HL-60 (cell line): ENCODE measurements around the gene IL17RB.
A peak's percentile ranks its signal among the peaks of the same experiment; 100 is the strongest.

Experiments
- DNase-seq, 2 experiments: peaks; one replicate each; pipeline ENCODE4 v3.0.0-alpha.2; 2010 to 2020; ENCODE audit warnings: low read depth in 1 of 2, low spot score in 1 of 2
- H3K27ac ChIP-seq: fragments of 250-450 bp; sonication (Bioruptor Pico); replicated peaks from 2 replicates; pipeline ENCODE4 v1.5.1; 2020; ENCODE audit warnings: mild to moderate bottlenecking, moderate library complexity
- H3K27me3 ChIP-seq: fragments of 250-450 bp; sonication (Bioruptor Pico); 2 replicates; pipeline ENCODE4 v1.5.1; 2021; ENCODE audit warnings: mild to moderate bottlenecking, moderate library complexity; ENCODE audit not compliant: insufficient read depth, poor library complexity, severe bottlenecking
- H3K4me3 ChIP-seq: replicated peaks from 2 replicates; pipeline ENCODE4 v1.5.1; 2011; ENCODE audit warnings: mild to moderate bottlenecking, control low read depth, low read length; ENCODE audit not compliant: insufficient read depth
- GABPA ChIP-seq: IDR thresholded peaks from 2 replicates; pipeline ENCODE4 v1.6.1; 2012; ENCODE audit warnings: low read depth
- POLR2AphosphoS5 ChIP-seq: IDR thresholded peaks from 2 replicates; pipeline ENCODE4 v1.6.1; 2012; ENCODE audit warnings: low read depth
- SPI1 ChIP-seq: IDR thresholded peaks from 2 replicates; pipeline ENCODE4 v1.6.1; 2012; ENCODE audit warnings: low read depth, mild to moderate bottlenecking, borderline replicate concordance
- TF ChIP-seq, protein P1 (sequence below): IDR thresholded peaks from one replicate; pipeline ENCODE4 v1.5.1; 2011; ENCODE audit warnings: low read length, control low read depth, inconsistent platforms; ENCODE audit not compliant: insufficient read depth
- TF ChIP-seq, protein P2 (sequence below): IDR thresholded peaks from 2 replicates; pipeline ENCODE4 v1.6.1; 2012; ENCODE audit warnings: low read depth; ENCODE audit not compliant: insufficient replicate concordance

The IL17RB gene

DNA sequence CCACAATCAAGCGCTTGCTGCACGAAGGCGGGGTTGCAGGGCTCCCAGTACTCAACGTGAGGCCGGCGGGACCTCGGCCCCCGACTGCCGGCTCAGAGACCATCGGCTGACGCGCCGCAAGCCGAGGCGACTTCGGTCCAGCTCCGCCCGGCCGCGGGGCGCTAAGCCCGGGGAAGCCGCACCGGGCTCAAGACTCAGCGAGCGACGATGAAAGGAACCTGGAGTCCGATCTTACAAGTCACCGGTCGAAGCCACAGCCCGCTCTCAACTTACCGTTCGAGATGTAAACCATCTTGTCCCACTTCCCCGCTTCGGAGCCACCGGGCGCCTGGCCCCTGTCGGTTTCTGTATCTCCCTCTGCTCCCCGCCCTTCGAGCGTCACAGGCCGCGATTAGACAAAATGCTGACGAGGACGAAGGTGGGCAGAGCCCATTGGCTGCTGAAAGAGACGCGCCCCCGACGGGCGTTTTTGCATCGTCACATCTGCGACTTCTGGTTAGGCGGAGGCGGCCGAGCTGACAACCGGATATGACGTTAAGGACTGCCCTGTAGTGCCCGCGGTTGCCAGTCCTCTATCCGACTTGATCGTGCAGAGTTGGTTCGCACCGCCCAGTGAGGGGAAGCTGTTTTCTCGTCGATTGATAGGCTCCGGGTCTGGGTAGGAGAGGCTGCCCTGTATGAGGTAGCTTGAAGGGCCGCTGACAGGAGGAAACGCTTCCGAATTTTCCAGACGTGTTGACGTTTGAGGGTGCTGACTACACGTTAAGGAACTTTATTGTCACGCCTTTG lies 45.3 kb downstream of the IL17RB start, which contains the start of gene SELENOK:
Gene SELENOK (minus strand): TSS at position 363 of the 789 bp plus-strand sequence.
- Histone ChIP-seq H3K27me3 (no peaks in the 10 kb centered on the region), H3K27ac (peak within 1 kb of the TSS; percentile 77)
- TF ChIP-seq SPI1 (peak; percentile 22; the same call in 1 of the 2 replicates), GABPA (peak; percentile 91), POLR2AphosphoS5 (peak; percentile 86)
- TF ChIP-seq, protein P1, sequence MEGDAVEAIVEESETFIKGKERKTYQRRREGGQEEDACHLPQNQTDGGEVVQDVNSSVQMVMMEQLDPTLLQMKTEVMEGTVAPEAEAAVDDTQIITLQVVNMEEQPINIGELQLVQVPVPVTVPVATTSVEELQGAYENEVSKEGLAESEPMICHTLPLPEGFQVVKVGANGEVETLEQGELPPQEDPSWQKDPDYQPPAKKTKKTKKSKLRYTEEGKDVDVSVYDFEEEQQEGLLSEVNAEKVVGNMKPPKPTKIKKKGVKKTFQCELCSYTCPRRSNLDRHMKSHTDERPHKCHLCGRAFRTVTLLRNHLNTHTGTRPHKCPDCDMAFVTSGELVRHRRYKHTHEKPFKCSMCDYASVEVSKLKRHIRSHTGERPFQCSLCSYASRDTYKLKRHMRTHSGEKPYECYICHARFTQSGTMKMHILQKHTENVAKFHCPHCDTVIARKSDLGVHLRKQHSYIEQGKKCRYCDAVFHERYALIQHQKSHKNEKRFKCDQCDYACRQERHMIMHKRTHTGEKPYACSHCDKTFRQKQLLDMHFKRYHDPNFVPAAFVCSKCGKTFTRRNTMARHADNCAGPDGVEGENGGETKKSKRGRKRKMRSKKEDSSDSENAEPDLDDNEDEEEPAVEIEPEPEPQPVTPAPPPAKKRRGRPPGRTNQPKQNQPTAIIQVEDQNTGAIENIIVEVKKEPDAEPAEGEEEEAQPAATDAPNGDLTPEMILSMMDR, result no peak
- TF ChIP-seq, protein P2, sequence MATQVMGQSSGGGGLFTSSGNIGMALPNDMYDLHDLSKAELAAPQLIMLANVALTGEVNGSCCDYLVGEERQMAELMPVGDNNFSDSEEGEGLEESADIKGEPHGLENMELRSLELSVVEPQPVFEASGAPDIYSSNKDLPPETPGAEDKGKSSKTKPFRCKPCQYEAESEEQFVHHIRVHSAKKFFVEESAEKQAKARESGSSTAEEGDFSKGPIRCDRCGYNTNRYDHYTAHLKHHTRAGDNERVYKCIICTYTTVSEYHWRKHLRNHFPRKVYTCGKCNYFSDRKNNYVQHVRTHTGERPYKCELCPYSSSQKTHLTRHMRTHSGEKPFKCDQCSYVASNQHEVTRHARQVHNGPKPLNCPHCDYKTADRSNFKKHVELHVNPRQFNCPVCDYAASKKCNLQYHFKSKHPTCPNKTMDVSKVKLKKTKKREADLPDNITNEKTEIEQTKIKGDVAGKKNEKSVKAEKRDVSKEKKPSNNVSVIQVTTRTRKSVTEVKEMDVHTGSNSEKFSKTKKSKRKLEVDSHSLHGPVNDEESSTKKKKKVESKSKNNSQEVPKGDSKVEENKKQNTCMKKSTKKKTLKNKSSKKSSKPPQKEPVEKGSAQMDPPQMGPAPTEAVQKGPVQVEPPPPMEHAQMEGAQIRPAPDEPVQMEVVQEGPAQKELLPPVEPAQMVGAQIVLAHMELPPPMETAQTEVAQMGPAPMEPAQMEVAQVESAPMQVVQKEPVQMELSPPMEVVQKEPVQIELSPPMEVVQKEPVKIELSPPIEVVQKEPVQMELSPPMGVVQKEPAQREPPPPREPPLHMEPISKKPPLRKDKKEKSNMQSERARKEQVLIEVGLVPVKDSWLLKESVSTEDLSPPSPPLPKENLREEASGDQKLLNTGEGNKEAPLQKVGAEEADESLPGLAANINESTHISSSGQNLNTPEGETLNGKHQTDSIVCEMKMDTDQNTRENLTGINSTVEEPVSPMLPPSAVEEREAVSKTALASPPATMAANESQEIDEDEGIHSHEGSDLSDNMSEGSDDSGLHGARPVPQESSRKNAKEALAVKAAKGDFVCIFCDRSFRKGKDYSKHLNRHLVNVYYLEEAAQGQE, result peak; percentile 6

DNA sequence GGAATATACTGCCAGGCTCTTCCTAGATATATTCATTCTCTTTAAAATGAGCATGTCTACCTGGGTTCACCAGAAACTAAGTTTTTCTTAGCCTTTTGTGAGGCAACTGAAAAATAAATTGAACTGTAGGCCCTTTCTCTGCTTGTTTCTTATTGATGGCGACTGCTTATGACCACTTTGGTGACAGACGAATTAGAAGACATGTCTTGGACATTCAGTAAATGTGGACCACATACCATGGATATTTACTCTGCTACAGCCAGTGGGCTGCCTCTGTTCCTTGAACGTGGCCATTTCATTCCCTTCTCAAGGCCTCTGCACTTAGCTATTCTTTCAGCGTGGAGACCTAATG lies 45.9 kb downstream of the IL17RB start:
- Histone ChIP-seq H3K4me3 (peak overlapping the region; percentile 39), H3K27ac (peak overlapping the region; percentile 75), H3K27me3 (no peaks in the 10 kb centered on the region)
- DNase-seq, result no peak
- TF ChIP-seq POLR2AphosphoS5 (no peak), GABPA (no peak), SPI1 (no peak)
- TF ChIP-seq, protein P1, result no peak
- TF ChIP-seq, protein P2, result no peak

More for the DNA sequence above, 45.3 kb downstream of the IL17RB start, which contains the start of gene SELENOK:
- peak; percentile 98 to 99 for DNase-seq
- peak within 1 kb of the TSS; percentile 95 for H3K4me3 ChIP-seq

DNA sequence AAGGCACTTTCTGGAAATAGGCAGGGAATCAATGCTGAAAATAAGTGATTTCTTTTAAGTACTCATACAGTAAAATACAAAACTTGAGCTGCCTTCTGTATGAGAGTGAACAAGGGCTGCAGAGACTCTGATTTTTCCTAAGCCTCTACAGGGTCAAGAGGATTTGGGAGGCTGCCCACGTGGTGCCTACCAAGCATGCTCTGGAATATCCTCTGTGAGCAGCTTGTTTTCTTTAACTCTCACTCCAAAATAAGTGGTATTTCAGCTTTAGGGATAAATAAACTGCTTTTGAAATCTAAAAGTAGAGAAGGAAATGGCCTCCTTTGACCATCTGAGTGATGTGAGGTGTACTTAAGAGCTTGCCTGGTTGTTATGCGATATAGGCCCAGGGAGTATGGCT lies 53.4 kb downstream of the IL17RB start:
- Histone ChIP-seq H3K4me3 (no peak overlapping the region), H3K27me3 (no peaks in the 10 kb centered on the region), H3K27ac (no peak overlapping the region)
- no peak for TF ChIP-seq POLR2AphosphoS5
- TF ChIP-seq, protein P2, result no peak
- TF ChIP-seq GABPA, result no peak
- no peak for TF ChIP-seq SPI1
- DNase-seq, result no peak
